Right cardiac atrium (tissue), 5 donors: Measurements from ENCODE around the gene MUC6. TPM values are rescaled to one million over a fixed set of nuclear protein-coding genes. Genes with fewer than 3 reads are reported as not detected.

Experiments used
- ATAC-seq, 2 donors: fragments of 200-7000 bp; cut with Tn5 transposase; one replicate each; pipeline versions ENCODE4 v1.8.0 to v1.9.1; 2020; ENCODE audit warnings: moderate library complexity in 2 of 2, mild to moderate bottlenecking in 1 of 2
- DNase-seq, 3 donors: peaks; one replicate each; pipeline ENCODE4 v3.0.0-alpha.2; 2020
- H3K27ac ChIP-seq: one replicate; pipeline ENCODE4 v1.5.1; 2013; ENCODE audit warnings: mild to moderate bottlenecking, low read length, control low read depth, moderate library complexity
- H3K27me3 ChIP-seq: one replicate; pipeline ENCODE4 v1.6.1; 2013; ENCODE audit not compliant: control insufficient read depth, insufficient read depth
- H3K4me1 ChIP-seq: one replicate; pipeline ENCODE4 v1.6.1; 2013; ENCODE audit warnings: low read length; ENCODE audit not compliant: control insufficient read depth, insufficient read depth
- H3K4me3 ChIP-seq: one replicate; pipeline ENCODE4 v1.5.1; 2013; ENCODE audit warnings: low read length, control low read depth
- H3K9me3 ChIP-seq: one replicate; pipeline ENCODE4 v1.6.1; 2013; ENCODE audit warnings: low read length; ENCODE audit not compliant: control insufficient read depth
- WGBS: extraction: QIAGEN DNeasy Blood & Tissue Kit; methylation state at CpG from one replicate; pipeline ENCODE4 v1.1.7; 2013; 5-methylcytosine and 5-hydroxymethylcytosine counted together
- intact Hi-C, 4 donors: fragments of 100-400 bp; cut with DNase I; formaldehyde crosslinking; loops; one replicate each; pipeline versions ENCODE4 v1.11.0 to v1.14.0; 2022 to 2023
- polyA plus RNA-seq: library from polyadenylated mRNA; stranded (reverse); fragments of 200-250 nt; gene quantifications from one replicate; pipeline ENCODE4 v1.2.3, GENCODE V29; 2013
- total RNA-seq, 4 donors: library from RNA; stranded (reverse); fragmentation: NEBNext Ultra II Directional; extraction: Animal tissue kit (Norgen Biotek cat#: 25700); gene quantifications; one replicate each; pipeline ENCODE4 v1.2.1, GENCODE V29; 2021
- donor health status: healthy with polysubstance abuse.
- donor health status: DM: no; HTN: yes; CAD: no.
- donor health status: DM: no; HTN: no; CAD: no.
- donor health status: DM: no; HTN: yes; CAD: no; lungs with severe emphysema.
- donor health status: DM: yes; HTN: yes; CAD: no.

The MUC6 gene
- total and polyA plus RNA-seq, 5 donors = 0.05 TPM; not detected in 4

- DNase-seq (no peak), ATAC-seq (no peak)
- H3K27ac ChIP-seq = no peak overlapping the region
- H3K9me3 ChIP-seq = no peaks in the 10 kb centered on the region
- H3K27me3 ChIP-seq = no peaks in the 10 kb centered on the region
- intact Hi-C loops = loop anchor here in 1 of 4 donors (5.0 kb wide), 1 partner anchor 42 kb away; the partner anchor contains the start of gene AP2A2
- H3K4me1 ChIP-seq = no peaks in the 10 kb centered on the region
- no peak overlapping the region for H3K4me3 ChIP-seq
- 88% methylated on average over 14 of the region's 14 CpGs for WGBS
Observed at GRCh38 chr11:968822-969221, 67.7 kb downstream of the MUC6 start.

GRCh38 chr11:967995-968751, 68.3 kb downstream of the MUC6 start:
- H3K4me3 ChIP-seq = no peak overlapping the region
- DNase-seq = peak in 1 of 3 donors; percentile 63
- H3K27ac ChIP-seq = no peak overlapping the region
- H3K27me3 ChIP-seq = no peaks in the 10 kb centered on the region
- WGBS = 67% methylated on average over 31 of the region's 31 CpGs
- peak in 1 of 2 donors; percentile 11 for ATAC-seq
- no peaks in the 10 kb centered on the region for H3K9me3 ChIP-seq
- intact Hi-C loops = loop anchor here in 1 of 4 donors (5.0 kb wide), 1 partner anchor 41 kb away; the partner anchor contains the start of gene AP2A2
- no peaks in the 10 kb centered on the region for H3K4me1 ChIP-seq

- 89% methylated on average over 13 of the region's 13 CpGs for WGBS
- DNase-seq = no peak
- no peaks in the 10 kb centered on the region for H3K27me3 ChIP-seq
- no peak for ATAC-seq
- no peak overlapping the region for H3K4me3 ChIP-seq
- intact Hi-C loops = loop anchor here in 1 of 4 donors (5.0 kb wide), 1 partner anchor 38 kb away; the partner anchor contains the start of gene AP2A2
- H3K9me3 ChIP-seq = no peaks in the 10 kb centered on the region
- no peak overlapping the region for H3K27ac ChIP-seq
- no peaks in the 10 kb centered on the region for H3K4me1 ChIP-seq
Observed at GRCh38 chr11:965206-965775, 71.2 kb downstream of the MUC6 start.

GRCh38 chr11:963852-964251, 72.7 kb downstream of the MUC6 start:
- Histone ChIP-seq H3K27ac (no peak overlapping the region), H3K4me1 (no peaks in the 10 kb centered on the region), H3K27me3 (no peaks in the 10 kb centered on the region), H3K9me3 (no peaks in the 10 kb centered on the region), H3K4me3 (no peak overlapping the region)
- peak in 1 of 3 donors; percentile 26 for DNase-seq
- ATAC-seq = no peak
- 96% methylated on average over 7 of the region's 7 CpGs for WGBS
- intact Hi-C loops = no loop called here

Other genes starting within 250 kb of the MUC6 start
- under 1 TPM in 3 of 4 donors, not detected in 1; 0.15 to 0.37 (median 0.28) TPM for gene CEND1, start 246.6 kb downstream of the MUC6 start, total RNA-seq
- gene CEND1, start 246.6 kb downstream of the MUC6 start, polyA plus RNA-seq = 0.59 TPM
- 1 to 10 TPM; 3.8 to 9.0 (median 6.5) TPM for gene SLC25A22, start 238.4 kb downstream of the MUC6 start, total RNA-seq
- gene SLC25A22, start 238.4 kb downstream of the MUC6 start, polyA plus RNA-seq = 4.1 TPM
- gene PIDD1, start 231.5 kb downstream of the MUC6 start, total RNA-seq = 1 to 10 TPM; 5.6 to 9.6 (median 8.9) TPM
- 10.4 TPM for gene PIDD1, start 231.5 kb downstream of the MUC6 start, polyA plus RNA-seq
- 1,000 to 10,000 TPM in 3 of 4 donors, 100 to 1,000 TPM in 1; 949 to 1,291 (median 1,094) TPM for gene RPLP2, start 226.8 kb downstream of the MUC6 start, total RNA-seq
- 859 TPM for gene RPLP2, start 226.8 kb downstream of the MUC6 start, polyA plus RNA-seq
- gene PNPLA2, start 217.8 kb downstream of the MUC6 start, total RNA-seq = 100 to 1,000 TPM; 145 to 193 (median 177) TPM
- gene PNPLA2, start 217.8 kb downstream of the MUC6 start, polyA plus RNA-seq = 147 TPM
- 10 to 100 TPM; 18.9 to 26.4 (median 21.0) TPM for gene CRACR2B, start 208.8 kb downstream of the MUC6 start, total RNA-seq
- gene CRACR2B, start 208.8 kb downstream of the MUC6 start, polyA plus RNA-seq = 42.6 TPM
- gene CD151, start 203.8 kb downstream of the MUC6 start, total RNA-seq = 100 to 1,000 TPM; 406 to 517 (median 443) TPM
- 671 TPM for gene CD151, start 203.8 kb downstream of the MUC6 start, polyA plus RNA-seq
- 100 to 1,000 TPM; 147 to 223 (median 191) TPM for gene POLR2L, start 194.2 kb downstream of the MUC6 start, total RNA-seq
- 278 TPM for gene POLR2L, start 194.2 kb downstream of the MUC6 start, polyA plus RNA-seq
- gene TSPAN4, start 193.9 kb downstream of the MUC6 start, total RNA-seq = 10 to 100 TPM; 36.6 to 45.1 (median 40.4) TPM
- gene TSPAN4, start 193.9 kb downstream of the MUC6 start, polyA plus RNA-seq = 41.3 TPM
- gene CHID1, start 125.9 kb downstream of the MUC6 start, total RNA-seq = 10 to 100 TPM; 60.1 to 70.5 (median 65.8) TPM
- gene CHID1, start 125.9 kb downstream of the MUC6 start, polyA plus RNA-seq = 48.9 TPM
- 10 to 100 TPM; 45.8 to 55.0 (median 51.9) TPM for gene AP2A2, start 110.8 kb downstream of the MUC6 start, total RNA-seq
- gene AP2A2, start 110.8 kb downstream of the MUC6 start, polyA plus RNA-seq = 22.4 TPM
- gene MUC2, start 38.2 kb upstream of the MUC6 start, total RNA-seq = under 1 TPM in 1 of 4 donors, not detected in 3; 0.03 TPM
- gene MUC2, start 38.2 kb upstream of the MUC6 start, polyA plus RNA-seq = 0.02 TPM
- not detected for gene MUC5AC, start 121.2 kb upstream of the MUC6 start, total RNA-seq
- not detected for gene MUC5AC, start 121.2 kb upstream of the MUC6 start, polyA plus RNA-seq
- not detected for gene MUC5B, start 186.3 kb upstream of the MUC6 start, total RNA-seq
- gene MUC5B, start 186.3 kb upstream of the MUC6 start, polyA plus RNA-seq = under 0.01 TPM